ENCODE data around the gene RADIL. TPM values are rescaled to one million over a fixed set of nuclear protein-coding genes. Genes with fewer than 3 reads are reported as not detected.

Gene RADIL
- total RNA-seq, 4 donors from 2014 or later: 1.0 to 10.1 (median 6.6) TPM

- intact Hi-C loops (cut with DNase I; ENCODE audit: low total_unique reads): no loop called here
- Histone ChIP-seq H3K27ac (no peak overlapping the region), H3K36me3 (no peaks in the 10 kb centered on the region), H3K9me3 (no peaks in the 10 kb centered on the region), H3K4me1 (no peaks in the 10 kb centered on the region), H3K4me3 (no peak overlapping the region), H3K27me3 (no peaks in the 10 kb centered on the region)
- no peak for DNase-seq
- TF ChIP-seq CTCF (IDR thresholded peaks at IDR 0.05): no peak
- no peak for TF ChIP-seq POLR2A (IDR thresholded peaks at IDR 0.05)
Measured at GRCh38 chr7:4786015-4786414, 97.5 kb downstream of the RADIL start.

GRCh38 chr7:4785371-4785770 lies 98.1 kb downstream of the RADIL start:
- intact Hi-C loops (cut with DNase I; ENCODE audit: low total_unique reads): no loop called here

DNA sequence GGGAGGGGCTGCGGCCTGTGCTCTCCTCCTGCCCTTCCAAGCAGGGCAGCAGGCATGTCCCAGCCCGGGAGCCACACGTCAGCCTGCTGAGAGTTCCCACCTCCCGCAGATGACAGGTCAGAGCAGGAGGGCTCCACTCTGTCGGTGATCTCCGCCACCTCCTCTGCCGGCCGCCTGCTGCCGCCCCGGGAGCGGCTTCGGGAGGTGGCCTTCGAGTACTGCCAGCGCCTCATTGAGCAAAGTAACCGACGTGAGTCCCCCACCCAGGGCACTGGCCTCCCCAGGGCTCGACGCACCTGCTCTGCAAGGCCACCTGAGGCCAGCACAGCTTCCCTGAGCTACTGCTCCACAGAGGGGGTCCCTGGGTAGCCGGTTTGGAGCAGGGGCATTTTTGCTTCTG lies 98.7 kb downstream of the RADIL start:
- Histone ChIP-seq H3K27ac (no peak overlapping the region), H3K27me3 (no peaks in the 10 kb centered on the region), H3K36me3 (no peaks in the 10 kb centered on the region), H3K4me1 (no peaks in the 10 kb centered on the region), H3K4me3 (no peak overlapping the region), H3K9me3 (no peaks in the 10 kb centered on the region)
- intact Hi-C loops (cut with DNase I; ENCODE audit: low total_unique reads): no loop called here
- TF ChIP-seq CTCF (IDR thresholded peaks at IDR 0.05) (no peak), POLR2A (IDR thresholded peaks at IDR 0.05) (no peak)
- DNase-seq: no peak

More at GRCh38 chr7:4785371-4785770, 98.1 kb downstream of the RADIL start:
- TF ChIP-seq POLR2A (IDR thresholded peaks at IDR 0.05): no peak
- no peak for TF ChIP-seq CTCF (IDR thresholded peaks at IDR 0.05)
- Histone ChIP-seq H3K36me3 (no peaks in the 10 kb centered on the region), H3K27me3 (no peaks in the 10 kb centered on the region), H3K4me3 (no peak overlapping the region), H3K4me1 (no peaks in the 10 kb centered on the region), H3K9me3 (no peaks in the 10 kb centered on the region), H3K27ac (no peak overlapping the region)
- DNase-seq: no peak

DNA sequence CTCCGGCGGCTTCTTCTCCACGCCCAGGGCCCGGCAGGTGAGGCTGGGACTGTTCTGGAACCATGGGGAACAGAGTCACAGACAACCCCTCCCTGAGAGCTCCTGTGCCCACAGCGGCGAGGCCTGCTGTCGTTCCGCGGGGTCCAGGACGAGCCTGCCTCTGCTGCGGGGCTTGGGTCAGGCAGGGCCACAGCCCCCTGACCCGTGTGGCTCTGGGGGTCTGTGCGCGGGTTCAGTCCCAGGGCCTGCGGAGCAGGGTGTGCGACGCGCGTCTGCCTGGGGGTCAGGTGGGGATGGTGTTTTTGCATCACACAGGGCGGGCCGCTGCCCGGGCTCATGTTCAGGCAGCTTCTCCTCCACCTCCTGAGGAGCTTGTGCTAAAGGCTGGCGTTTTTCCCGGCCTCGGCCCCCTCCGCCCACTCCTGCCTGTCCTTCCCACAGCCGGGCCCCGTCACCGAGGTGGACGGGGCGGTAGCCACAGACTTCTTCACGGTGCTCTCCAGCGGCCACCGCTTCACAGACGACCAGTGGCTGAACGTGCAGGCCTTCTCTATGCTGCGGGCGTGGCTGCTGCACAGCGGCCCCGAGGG lies 99.7 kb downstream of the RADIL start:
- H3K4me1 ChIP-seq: no peaks in the 10 kb centered on the region
- H3K27ac ChIP-seq: no peak overlapping the region
- no peaks in the 10 kb centered on the region for H3K27me3 ChIP-seq
- H3K36me3 ChIP-seq: no peaks in the 10 kb centered on the region
- H3K9me3 ChIP-seq: no peaks in the 10 kb centered on the region
- no peak for DNase-seq
- intact Hi-C loops (cut with DNase I; ENCODE audit: low total_unique reads): no loop called here
- TF ChIP-seq POLR2A (IDR thresholded peaks at IDR 0.05): no peak
- no peak overlapping the region for H3K4me3 ChIP-seq

DNA sequence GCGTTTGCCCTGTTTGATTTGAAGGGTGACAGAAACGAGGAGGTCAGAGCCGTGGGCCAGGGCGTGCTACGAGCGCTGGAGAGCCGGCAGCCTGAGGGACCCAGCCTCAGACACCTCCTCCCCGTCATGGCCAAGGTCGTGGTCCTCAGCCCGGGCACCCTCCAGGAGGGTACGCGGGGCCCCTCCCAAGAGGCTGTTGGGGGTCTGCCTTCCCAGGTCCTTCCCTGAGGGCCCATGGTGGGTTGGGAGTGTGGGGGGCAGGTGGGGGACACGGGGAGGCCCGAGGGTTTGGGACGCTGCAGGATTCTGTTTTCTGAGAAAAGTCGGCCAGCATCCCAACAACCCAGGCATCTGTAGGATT lies 100.2 kb downstream of the RADIL start:
- no peak for TF ChIP-seq CTCF (IDR thresholded peaks at IDR 0.05)
- no peak for TF ChIP-seq POLR2A (IDR thresholded peaks at IDR 0.05)
- intact Hi-C loops (cut with DNase I; ENCODE audit: low total_unique reads): no loop called here
- Histone ChIP-seq H3K9me3 (no peaks in the 10 kb centered on the region), H3K27me3 (no peaks in the 10 kb centered on the region), H3K4me1 (no peaks in the 10 kb centered on the region), H3K36me3 (no peaks in the 10 kb centered on the region), H3K4me3 (no peak overlapping the region), H3K27ac (no peak overlapping the region)
- DNase-seq: no peak

Measured in uterus (tissue), 4 donors.